Activated CD8-positive, alpha-beta memory T cell treated with anti-CD3 and anti-CD28 coated beads, Interleukin-2, amount 50 U/mL, for 48 hours (primary cell): ENCODE results near the gene NRXN3.

Experiments used
- DNase-seq: peaks from one replicate; pipeline ENCODE4 v3.0.0-alpha.2; 2020

NRXN3 gene

DNA sequence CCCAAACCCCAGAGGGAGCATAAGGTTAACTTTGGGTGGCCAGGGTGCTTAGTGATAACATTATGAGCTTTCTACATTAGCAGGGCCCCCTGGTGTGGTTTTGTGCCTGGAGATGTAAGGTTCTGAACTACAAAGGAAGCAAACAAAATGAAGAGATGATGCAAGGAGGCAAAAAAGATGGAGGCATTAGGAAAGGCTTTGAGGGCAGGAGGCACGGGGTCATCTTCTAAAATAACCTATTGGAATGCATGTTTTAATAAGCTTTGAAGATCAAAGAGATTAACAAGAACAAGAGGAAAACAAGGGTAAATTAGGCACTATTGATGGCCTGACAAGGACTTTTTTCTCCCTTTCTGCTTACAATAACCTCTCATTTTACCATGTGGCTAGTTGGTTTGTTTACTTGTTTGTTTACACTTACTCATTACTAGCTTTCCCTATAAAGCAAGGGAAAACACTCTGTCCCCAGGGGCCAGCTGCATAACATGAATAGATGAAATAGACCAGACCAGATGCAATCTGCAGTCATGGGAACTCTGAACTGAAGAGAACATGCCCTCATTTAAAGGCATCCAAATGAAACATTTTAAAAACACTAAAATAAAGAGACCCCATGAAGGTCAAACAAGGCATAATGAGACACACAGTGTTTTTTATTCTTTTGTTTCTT lies 1650.8 kb downstream of the NRXN3 start:
- DNase-seq = no peak

DNA sequence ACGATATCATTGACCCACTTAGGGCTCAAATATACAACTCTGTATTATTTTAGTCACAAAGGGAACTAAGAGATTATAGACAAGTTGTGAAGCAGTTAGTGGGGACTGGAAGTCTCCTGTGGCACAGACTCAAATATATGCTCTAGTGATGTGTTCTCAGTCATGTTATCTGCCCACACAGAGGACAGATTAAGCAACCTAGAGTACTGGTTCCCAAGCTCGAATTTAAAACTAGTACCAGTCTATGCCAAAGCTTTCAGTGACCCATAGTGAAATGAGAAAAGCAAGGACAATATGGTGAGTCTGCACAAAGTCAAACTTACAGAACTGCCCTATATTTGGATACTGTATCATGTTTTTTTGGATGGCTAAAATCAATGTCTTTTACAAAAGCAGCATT lies 1651.9 kb downstream of the NRXN3 start:
- DNase-seq = no peak

GRCh38 chr14:79825046-79825521 lies 1654.9 kb downstream of the NRXN3 start:
- no peak for DNase-seq

DNA sequence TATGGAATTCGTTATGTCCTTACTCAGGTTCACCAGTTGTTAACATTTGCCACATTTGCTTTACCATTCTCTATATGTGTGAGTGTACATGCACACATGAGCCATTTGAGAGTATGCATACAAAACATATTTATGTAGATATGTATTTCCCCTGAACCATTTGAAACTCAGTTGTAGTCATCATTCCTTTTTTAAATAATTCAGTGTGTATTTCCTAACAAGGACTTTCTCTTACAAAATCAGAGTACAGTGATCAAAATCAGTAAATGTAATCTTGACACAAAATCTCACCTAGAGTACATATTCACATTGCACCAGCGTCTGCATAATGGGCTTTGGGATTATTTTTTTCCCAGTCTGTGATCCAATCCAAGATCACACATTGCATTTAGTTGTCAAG lies 1656.2 kb downstream of the NRXN3 start:
- no peak for DNase-seq

DNA sequence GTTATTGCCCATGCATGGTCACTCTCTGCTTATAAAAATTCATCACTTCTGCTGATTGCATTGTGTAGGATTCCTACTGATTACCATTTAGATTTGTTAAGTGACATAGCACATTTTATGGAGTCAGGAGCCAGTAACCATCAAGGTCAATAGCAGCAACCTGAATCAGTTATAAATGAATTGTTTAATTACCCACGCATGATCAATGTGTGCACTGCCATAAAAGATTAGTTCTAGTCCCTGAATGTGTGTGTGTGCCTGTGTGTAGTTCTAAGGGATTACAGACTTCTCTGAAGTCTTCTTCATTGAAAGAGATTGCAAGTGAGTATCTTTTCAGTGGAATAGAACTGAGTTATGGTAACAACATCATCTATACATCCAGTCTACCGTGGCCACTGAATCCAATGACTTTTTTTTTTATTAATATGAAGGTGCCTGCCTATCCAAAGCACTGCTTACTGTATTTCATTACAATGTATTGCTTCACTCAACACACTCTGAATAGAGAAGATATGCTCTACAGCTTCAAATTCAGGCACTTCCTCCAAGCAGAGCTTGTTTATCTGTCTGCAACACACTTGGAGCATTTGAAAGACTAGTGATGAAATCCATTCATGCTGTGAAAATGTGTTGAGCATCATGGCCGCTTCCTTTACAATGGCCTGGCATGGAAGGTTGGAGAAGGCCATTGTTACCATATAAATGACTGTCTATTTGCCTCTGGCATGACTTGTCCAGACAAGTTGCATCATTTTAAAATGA lies 1659.4 kb downstream of the NRXN3 start:
- DNase-seq = no peak

DNA sequence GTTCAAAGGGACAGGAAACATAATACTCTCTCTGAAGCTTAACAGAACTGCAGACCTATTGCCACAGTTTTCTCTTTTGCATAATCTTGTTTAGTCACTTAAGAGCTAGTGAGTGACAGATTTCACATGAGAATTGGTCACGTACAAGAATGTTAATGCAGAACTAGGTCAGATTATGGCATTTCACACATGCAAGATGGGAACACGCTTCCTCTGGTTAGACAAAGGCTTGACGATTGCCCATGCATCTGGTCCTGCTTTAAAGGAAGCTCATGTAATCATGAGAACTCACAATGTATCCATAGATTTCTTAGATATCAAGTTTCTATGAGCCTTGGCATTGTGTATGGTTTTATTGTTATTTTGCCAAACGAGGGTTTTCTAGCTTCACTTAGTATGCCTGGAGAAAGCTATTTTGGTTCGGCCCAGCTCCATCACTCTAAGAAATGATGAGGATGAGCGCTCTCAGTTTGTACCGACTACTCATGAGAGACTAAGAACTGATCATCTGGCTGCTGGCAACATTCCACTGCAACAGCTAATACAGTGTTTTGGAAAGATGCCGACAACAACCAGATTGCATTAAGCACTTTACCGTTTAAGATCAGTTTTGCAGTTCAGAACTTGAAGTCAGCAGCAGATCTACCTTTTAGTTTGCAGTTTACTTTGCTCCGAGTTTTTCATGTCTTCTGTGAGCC lies 1661.2 kb downstream of the NRXN3 start:
- no peak for DNase-seq

- DNase-seq = no peak
Measured at GRCh38 chr14:79833781-79834180, 1663.6 kb downstream of the NRXN3 start.

GRCh38 chr14:79834868-79835267 lies 1664.7 kb downstream of the NRXN3 start:
- no peak for DNase-seq

DNA sequence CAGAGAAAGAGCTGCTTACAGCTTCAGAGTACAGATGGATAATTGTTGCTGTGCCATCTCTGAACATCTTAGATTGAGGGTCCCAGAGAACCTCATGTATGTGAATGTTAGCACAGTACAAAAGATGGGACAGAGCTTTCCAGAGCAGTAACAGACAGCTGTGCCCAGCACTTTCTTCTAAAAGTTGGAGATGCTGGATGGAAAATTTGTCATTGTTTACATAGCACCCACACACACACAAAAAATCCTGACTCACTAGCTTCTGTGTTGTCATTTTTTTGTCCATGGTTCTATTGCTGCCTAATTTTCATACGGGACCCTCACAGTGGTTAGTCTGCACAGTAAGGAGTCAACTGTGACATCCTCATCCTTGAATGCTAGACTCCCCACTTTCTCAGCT lies 1666.4 kb downstream of the NRXN3 start:
- no peak for DNase-seq

- no peak for DNase-seq
Measured at GRCh38 chr14:79837699-79838098, 1667.5 kb downstream of the NRXN3 start.

DNA sequence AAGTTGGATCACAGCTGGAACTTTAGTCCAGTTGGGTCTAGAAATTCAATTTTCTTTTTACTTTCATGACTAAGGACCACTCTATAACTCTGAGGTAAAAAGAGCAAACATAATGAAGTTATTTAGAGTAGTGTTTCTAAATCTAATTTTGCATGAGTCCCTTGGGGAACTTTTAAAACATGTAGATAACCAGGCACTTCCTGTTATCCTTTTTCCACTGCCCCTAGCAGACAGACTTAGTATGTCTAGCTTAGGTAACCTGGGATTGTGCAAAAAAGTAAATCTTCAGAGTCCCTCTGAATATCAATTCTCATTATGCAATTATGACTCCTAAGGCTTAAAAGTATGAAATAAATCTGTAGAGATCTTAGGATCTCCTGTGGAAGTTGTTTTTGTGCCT lies 1669.9 kb downstream of the NRXN3 start:
- no peak for DNase-seq

GRCh38 chr14:79840831-79841230 lies 1670.7 kb downstream of the NRXN3 start:
- DNase-seq = no peak

DNA sequence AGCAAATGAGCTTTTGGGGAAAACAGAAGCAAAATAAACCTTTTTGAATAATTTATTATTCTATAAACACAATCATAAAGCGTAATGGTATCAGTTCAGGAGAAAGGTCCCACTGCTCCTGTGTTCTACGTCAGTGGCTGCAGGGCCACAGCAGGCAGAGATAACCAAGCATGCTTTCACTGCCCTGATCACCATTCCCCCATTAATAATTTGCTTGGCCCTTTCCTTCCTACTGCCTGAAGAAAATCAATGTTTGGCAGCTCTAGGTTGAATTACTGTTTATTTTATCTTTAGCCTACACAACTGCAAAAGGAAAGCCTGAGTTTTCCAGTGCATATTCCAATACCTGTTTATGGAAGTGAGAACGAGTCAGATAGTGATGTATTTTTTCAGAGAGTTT lies 1671.3 kb downstream of the NRXN3 start:
- DNase-seq = no peak

DNA sequence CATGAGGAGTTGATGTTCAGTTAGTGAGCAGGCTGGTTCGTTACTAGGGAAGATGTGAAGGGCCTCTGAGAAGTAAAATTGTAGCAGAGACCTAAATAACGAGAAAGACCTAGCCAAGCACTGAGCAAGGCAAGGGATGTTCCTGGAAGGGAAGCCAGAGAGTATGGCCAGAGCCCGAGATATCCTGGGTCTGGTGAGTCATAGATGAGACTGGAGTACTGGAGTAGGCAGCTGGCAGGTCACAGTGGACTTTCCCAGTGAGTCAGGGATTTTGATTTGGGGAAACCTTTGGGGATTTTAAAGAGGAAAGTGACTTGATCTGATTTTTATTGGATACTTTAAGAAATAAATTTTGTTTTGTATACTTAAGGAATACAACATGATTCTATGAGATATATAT lies 1672.1 kb downstream of the NRXN3 start:
- no peak for DNase-seq

DNA sequence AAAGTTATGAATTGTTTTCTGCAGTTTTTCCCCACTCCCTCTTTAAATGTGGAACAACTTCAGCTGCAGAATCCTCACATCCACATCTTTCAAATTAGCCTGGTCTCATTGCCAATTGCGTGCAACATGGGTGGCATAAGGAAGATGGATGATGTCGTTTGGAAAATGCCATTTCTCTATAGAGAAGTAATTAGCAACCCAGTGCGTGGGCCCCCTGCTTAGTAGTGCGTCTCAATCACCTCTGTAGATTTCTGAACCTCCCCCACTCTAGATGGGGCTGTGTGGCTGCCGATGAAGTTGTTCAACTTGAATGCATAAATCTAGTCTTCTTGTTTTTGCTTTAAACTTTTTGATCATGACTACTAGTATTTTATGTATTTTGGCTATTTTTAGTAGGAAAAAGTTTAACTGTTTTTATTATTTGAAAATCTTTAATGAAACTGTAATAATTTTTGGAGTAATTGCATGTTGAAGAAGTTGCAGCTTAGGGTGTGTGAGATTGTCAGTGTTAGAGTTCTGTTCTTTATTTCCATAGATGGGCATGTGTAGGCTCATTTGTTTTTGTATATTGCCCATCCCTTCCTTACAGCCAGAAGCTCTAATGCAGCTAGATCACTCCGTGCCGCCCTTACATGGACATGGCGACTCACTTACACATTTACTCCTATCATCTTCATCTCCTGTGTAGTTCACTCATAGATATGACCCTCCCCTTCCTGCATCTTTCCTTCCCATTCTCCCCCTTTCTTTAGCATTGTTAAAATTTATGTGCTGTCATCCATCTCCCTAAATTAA lies 1683.0 kb downstream of the NRXN3 start:
- DNase-seq = no peak

DNA sequence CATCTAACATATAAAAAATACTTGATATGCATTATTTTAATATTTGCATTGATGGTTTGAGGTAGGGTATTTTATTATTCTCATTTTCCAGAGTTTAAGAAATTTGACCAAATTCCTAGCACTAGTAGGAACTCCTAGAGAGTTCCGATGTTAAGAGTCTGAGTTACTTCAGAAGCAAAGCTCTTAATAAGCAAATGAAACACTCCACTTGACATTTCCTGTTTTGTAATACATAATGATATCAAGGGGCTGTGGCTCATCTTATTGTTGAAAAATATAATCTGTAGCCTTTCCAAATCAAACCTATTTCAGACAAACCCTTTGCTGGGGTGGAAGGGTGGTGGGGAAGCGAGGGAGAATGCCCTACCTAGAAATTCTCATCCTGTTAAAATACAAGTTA lies 1685.6 kb downstream of the NRXN3 start:
- DNase-seq = no peak

DNA sequence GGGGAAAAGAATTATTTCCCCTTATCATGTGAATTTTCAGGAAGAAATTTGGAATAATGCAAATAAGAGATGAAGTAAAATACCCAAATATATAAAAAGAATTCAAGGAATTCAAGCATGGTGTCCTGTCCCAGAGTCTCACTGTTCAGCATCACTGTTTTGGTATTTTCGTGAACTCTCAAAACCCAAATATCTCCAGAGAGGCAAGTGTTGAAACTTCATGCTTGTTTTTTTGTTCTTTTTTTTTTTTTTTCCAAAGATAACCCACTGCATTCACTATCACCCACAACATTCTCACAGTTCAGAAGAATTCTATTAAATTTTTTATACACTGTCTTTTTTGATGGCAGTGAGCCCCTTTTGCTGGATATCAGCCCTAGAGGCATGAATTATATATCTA lies 1686.2 kb downstream of the NRXN3 start:
- DNase-seq = no peak

DNA sequence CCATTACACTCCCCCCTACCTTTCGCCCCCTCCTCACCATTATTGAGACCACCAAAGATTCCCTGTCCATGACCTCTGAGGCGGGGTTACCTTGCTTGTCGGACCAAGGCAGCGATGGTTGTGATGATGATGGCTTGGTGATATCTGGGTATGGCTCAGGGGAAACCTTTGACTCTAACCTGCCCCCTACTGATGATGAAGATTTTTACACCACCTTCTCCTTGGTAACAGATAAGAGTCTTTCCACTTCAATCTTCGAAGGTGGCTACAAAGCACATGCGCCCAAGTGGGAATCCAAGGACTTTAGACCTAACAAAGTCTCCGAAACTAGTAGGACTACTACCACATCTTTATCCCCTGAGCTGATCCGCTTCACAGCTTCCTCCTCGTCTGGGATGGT lies 1690.9 kb downstream of the NRXN3 start:
- DNase-seq = no peak

GRCh38 chr14:79862045-79862444 lies 1691.9 kb downstream of the NRXN3 start:
- DNase-seq = no peak

GRCh38 chr14:79871136-79871535 lies 1701.0 kb downstream of the NRXN3 start:
- DNase-seq = no peak

GRCh38 chr14:79878229-79878628 lies 1708.1 kb downstream of the NRXN3 start:
- DNase-seq = no peak

DNA sequence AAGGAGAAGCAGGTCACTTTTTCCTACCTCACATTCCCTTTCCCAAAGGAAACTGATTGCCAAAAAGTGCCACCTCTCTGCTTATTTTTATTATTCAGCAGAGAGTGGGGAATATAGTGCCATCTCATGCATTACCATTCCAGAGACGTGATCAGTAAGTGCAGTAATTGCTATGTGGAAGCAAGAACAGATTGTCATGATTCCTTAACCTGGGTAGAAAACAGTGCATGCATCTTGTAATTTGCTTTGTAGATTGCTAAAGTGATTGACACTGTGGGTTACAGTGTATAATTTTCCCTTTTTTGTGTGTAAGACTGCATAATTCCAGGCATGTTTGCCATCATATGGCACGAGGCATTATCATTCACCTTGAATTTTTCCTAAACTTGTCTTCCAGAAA lies 1708.6 kb downstream of the NRXN3 start:
- no peak for DNase-seq

- no peak for DNase-seq
Measured at GRCh38 chr14:79881299-79881698, 1711.1 kb downstream of the NRXN3 start.
